Heart right ventricle (tissue), 16 donors: ENCODE results near the gene LCE2A. TPM values are rescaled to one million over a fixed set of nuclear protein-coding genes. Genes with fewer than 3 reads are reported as not detected.

Experiments used
- ATAC-seq, 8 donors: fragments of 200-7000 bp; cut with Tn5 transposase; one replicate each; pipeline ENCODE4 v1.9.1; 2020; ENCODE audit warnings: mild to moderate bottlenecking in 8 of 8, moderate library complexity in 8 of 8, moderate number of reproducible peaks in 1 of 8
- DNase-seq, 2 donors: peaks; one replicate each; pipeline ENCODE4 v3.0.0-alpha.2; 2020
- H3K27ac ChIP-seq, 10 donors: fragments of 200-600 bp; sonication (generic) in 2 of 10; one replicate each; pipeline versions ENCODE4 v1.5.0 to v1.8.0; 2020 to 2022; ENCODE audit warnings: mild to moderate bottlenecking in 3 of 10
- H3K27me3 ChIP-seq, 7 donors: fragments of 200-600 bp; one replicate each; pipeline ENCODE4 v1.8.0; 2021 to 2022; ENCODE audit warnings: mild to moderate bottlenecking in 2 of 7
- H3K36me3 ChIP-seq, 9 donors: fragments of 200-600 bp; sonication (generic) in 1 of 9; one replicate each; pipeline versions ENCODE4 v1.5.0 to v1.8.0; 2020 to 2022; ENCODE audit warnings: mild to moderate bottlenecking in 2 of 9
- H3K4me1 ChIP-seq, 9 donors: fragments of 200-600 bp; sonication (generic) in 1 of 9; one replicate each; pipeline versions ENCODE4 v1.5.0 to v1.8.0; 2020 to 2022; ENCODE audit warnings: mild to moderate bottlenecking in 4 of 9
- H3K4me3 ChIP-seq, 10 donors: fragments of 200-600 bp; sonication (generic) in 2 of 10; one replicate each; pipeline versions ENCODE4 v1.5.0 to v1.8.0; 2020 to 2022; ENCODE audit warnings: mild to moderate bottlenecking in 7 of 10, moderate library complexity in 2 of 10
- H3K9me3 ChIP-seq, 11 donors: fragments of 200-600 bp in 10 of 11; sonication (generic) in 2 of 11; one replicate each; pipeline versions ENCODE4 v1.5.0 to v1.8.0; 2013 to 2022; ENCODE audit warnings: mild to moderate bottlenecking in 2 of 11, control low read depth in 1 of 11, moderate library complexity in 1 of 11
- WGBS, 2 donors: extraction: QIAGEN DNeasy Blood & Tissue Kit; methylation state at CpG; one replicate each; pipeline ENCODE4 v1.1.7; 2013; ENCODE audit warnings: inconsistent platforms in 1 of 2; 5-methylcytosine and 5-hydroxymethylcytosine counted together
- intact Hi-C, 10 donors: fragments of 100-400 bp; cut with DNase I; formaldehyde crosslinking; loops; one replicate each; pipeline versions ENCODE4 v1.11.1 to v1.14.2; 2022
- polyA plus RNA-seq, 2 donors: library from polyadenylated mRNA; stranded (reverse); fragments of 200-250 nt; gene quantifications; one replicate each; pipeline ENCODE4 v1.2.3, GENCODE V29; 2013
- total RNA-seq, 10 donors: library from RNA; stranded (reverse); fragmentation: NEBNext Ultra II Directional in 3 of 10; extraction: Animal tissue kit (Norgen Biotek cat#: 25700) in 3 of 10; gene quantifications; one replicate each; pipeline versions ENCODE4 v1.2.1 to v1.2.4, GENCODE V29; 2021 to 2023
- TF ChIP-seq, protein P1 (sequence below), 9 donors: fragments of 200-600 bp; sonication (generic) in 2 of 9; IDR thresholded peaks; one replicate each; pipeline versions ENCODE4 v1.5.0 to v1.8.0; 2021 to 2022; ENCODE audit warnings: antibody characterized with exemption in 9 of 9, mild to moderate bottlenecking in 5 of 9, moderate library complexity in 1 of 9
- donor health status: Arrhythmogenic right ventricular cardiomyopathy.
- donor health status: ischemic (EF 13 %, LVEDD 7.1; RV severe dilation, severe dysfunction).
- donor health status: healthy with polysubstance abuse.
- donor health status: DM: no; HTN: yes; CAD: no.
- donor health status: DM: no; HTN: no; CAD: no.
- donor health status: ischemic (EF 25% LVEDD 6.9; RV normal size, moderate dysfunction).
- donor health status: ischemic (EF 25% LVEDD 5.7; RV mildly dilated, moderate dysfunction).
- donor health status: healthy.
- donor health status: DM: yes; HTN: yes; CAD: no.
- donor health status: Ischemic cardiomyopathy.
- donor health status: ischemic (EF 35%, LVEDD 5.7; RV mildly dilated, moderate dysfunction).
- donor health status: nonischemic (EF 11% LVEDD 7.7; RV severe dilation, severe dysfunction).
- donor health status: DM: yes; HTN: yes; CAD: no.
- donor health status: PGD.
- donor health status: ischemic (EF 29% LVEDD 5.4; RV normal size, mild dysfunction).
- donor health status: nonischemic (EF 23%, LVEDD 6.1; RV moderate dilation, normal function).

LCE2A gene
- total and polyA plus RNA-seq, 12 donors = not detected

DNA sequence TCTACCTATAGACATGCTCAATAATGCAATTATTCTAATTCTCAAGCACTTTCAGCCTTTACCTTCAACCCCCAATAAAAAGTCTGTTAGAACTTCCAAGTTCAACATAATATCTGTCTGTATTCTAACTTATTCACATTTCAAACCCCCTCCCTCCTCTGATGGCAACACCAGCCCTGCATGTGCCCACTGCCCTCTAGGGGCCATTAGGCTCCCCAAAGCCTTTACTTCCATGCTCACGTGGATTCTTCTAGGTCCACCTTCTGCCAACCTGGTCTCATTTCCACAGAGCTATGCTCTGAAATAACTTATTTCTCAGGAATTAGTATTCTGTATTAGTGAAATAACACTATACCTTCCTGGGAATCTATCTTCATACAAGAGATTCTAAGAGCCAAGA is 37.5 kb downstream of the LCE2A start:
- H3K27me3 ChIP-seq = peaks cover 0 to 13% (median 3%) of the 10 kb centered on the region in 7 donors
- H3K4me3 ChIP-seq = no peak overlapping the region
- TF ChIP-seq, protein P1, sequence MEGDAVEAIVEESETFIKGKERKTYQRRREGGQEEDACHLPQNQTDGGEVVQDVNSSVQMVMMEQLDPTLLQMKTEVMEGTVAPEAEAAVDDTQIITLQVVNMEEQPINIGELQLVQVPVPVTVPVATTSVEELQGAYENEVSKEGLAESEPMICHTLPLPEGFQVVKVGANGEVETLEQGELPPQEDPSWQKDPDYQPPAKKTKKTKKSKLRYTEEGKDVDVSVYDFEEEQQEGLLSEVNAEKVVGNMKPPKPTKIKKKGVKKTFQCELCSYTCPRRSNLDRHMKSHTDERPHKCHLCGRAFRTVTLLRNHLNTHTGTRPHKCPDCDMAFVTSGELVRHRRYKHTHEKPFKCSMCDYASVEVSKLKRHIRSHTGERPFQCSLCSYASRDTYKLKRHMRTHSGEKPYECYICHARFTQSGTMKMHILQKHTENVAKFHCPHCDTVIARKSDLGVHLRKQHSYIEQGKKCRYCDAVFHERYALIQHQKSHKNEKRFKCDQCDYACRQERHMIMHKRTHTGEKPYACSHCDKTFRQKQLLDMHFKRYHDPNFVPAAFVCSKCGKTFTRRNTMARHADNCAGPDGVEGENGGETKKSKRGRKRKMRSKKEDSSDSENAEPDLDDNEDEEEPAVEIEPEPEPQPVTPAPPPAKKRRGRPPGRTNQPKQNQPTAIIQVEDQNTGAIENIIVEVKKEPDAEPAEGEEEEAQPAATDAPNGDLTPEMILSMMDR (IDR thresholded peaks at IDR 0.05) = no peak
- no peak for DNase-seq
- no peaks in the 10 kb centered on the region for H3K36me3 ChIP-seq
- no peaks in the 10 kb centered on the region for H3K4me1 ChIP-seq
- intact Hi-C loops = no loop called here
- 16 to 24% methylated on average over 1 of the region's 1 CpG for WGBS, 2 donors
- peaks cover 0 to 2% (median 0%) of the 10 kb centered on the region in 11 donors for H3K9me3 ChIP-seq
- ATAC-seq = no peak
- no peak overlapping the region for H3K27ac ChIP-seq

DNA sequence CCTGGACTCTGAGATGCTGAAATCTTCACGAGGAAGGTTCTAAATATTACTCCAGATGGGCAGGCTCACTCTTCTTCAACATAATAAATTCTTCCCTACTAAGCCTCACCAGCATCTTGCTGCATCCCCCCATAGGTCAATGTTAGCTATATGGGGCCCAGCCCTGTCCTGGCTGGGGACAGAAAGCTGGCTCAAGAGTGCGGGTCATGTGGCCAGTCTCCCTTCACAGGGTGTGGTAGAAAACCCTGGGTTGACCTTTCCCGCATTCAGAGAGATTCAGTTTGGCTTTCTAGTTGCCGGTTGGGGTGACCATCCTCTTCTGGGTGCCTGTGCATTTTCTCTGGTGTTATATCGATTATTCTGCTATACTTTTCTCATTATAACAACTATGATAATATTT is 39.9 kb downstream of the LCE2A start:
- no peak overlapping the region for H3K4me3 ChIP-seq
- ATAC-seq (no peak), DNase-seq (no peak)
- no peak overlapping the region for H3K27ac ChIP-seq
- intact Hi-C loops = no loop called here
- TF ChIP-seq, protein P1 (IDR thresholded peaks at IDR 0.05) = no peak
- WGBS, 2 donors = 70 to 77% methylated on average over 5 of the region's 5 CpGs
- H3K4me1 ChIP-seq = no peaks in the 10 kb centered on the region
- H3K9me3 ChIP-seq = peaks cover 0 to 2% (median 0%) of the 10 kb centered on the region in 11 donors
- H3K27me3 ChIP-seq = peaks cover 0 to 13% (median 3%) of the 10 kb centered on the region in 7 donors
- H3K36me3 ChIP-seq = no peaks in the 10 kb centered on the region

DNA sequence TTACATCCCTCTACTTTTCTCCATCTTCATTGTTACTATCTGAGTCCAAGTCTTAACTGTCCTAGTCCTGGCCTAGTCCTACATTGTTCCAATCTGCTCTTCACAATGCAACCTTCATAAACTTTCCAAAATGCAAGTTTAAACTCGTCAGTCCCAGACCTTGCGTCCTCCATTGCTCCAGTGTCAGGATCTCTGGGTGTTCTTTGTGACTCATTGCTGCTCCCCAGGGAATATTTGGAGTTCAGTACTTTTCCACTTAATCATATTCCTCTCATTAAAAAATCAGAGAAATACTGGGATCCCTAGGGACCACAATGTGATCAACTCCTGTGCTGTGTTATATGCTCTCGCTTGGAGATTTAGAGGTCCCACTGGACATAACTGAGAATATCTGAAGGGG is 41.7 kb downstream of the LCE2A start:
- intact Hi-C loops = no loop called here
- DNase-seq (no peak), ATAC-seq (no peak)
- no peaks in the 10 kb centered on the region for H3K36me3 ChIP-seq
- H3K27me3 ChIP-seq = peaks cover 0 to 12% (median 3%) of the 10 kb centered on the region in 7 donors
- no peak overlapping the region for H3K4me3 ChIP-seq
- H3K4me1 ChIP-seq = no peaks in the 10 kb centered on the region
- H3K27ac ChIP-seq = no peak overlapping the region
- WGBS, 2 donors = 69 to 76% methylated on average over 3 of the region's 3 CpGs
- peaks cover 0 to 2% (median 0%) of the 10 kb centered on the region in 11 donors for H3K9me3 ChIP-seq
- TF ChIP-seq, protein P1 (IDR thresholded peaks at IDR 0.05) = no peak

DNA sequence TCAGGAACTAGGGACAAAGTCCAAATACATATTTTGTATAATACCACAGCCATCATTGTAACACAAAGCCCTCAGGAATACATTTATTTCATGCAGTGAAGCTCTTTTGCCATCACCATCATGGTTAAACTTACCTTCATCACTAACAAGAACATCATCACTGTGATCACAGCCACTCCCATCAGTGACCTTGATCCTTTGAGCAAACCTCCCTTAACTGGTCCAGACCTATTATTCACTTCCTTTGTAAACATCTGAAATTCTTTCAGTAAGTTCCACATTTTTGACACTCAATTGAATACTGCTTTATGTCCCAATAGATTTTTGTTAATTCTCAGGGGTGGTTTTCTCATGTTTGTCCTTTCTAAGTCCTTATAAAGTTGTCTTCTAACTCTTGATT is 43.5 kb downstream of the LCE2A start:
- H3K9me3 ChIP-seq = peaks cover 0 to 2% (median 0%) of the 10 kb centered on the region in 11 donors
- ATAC-seq (no peak), DNase-seq (no peak)
- intact Hi-C loops = no loop called here
- H3K4me3 ChIP-seq = no peak overlapping the region
- H3K27ac ChIP-seq = no peak overlapping the region
- no peaks in the 10 kb centered on the region for H3K4me1 ChIP-seq
- H3K27me3 ChIP-seq = peaks cover 0 to 6% (median 0%) of the 10 kb centered on the region in 7 donors
- TF ChIP-seq, protein P1 (IDR thresholded peaks at IDR 0.05) = no peak
- H3K36me3 ChIP-seq = no peaks in the 10 kb centered on the region
